Ovary (tissue), 9 donors: Measurements from ENCODE around the gene TCF7L1. TPM values are rescaled to one million over a fixed set of nuclear protein-coding genes. Genes with fewer than 3 reads are reported as not detected.
A peak's percentile ranks its signal among the peaks of the same experiment; 100 is the strongest.

Source experiments
- DNase-seq, 5 donors: peaks; one replicate each; pipeline ENCODE4 v3.0.0-alpha.2; 2019 to 2020
- H3K27ac ChIP-seq, 2 donors: fragments of 200-600 bp; one replicate each; pipeline versions ENCODE4 v1.5.1 to v1.8.0; 2019 to 2022
- H3K27me3 ChIP-seq: fragments of 200-600 bp; one replicate; pipeline ENCODE4 v1.8.0; 2022
- H3K36me3 ChIP-seq: fragments of 200-600 bp; sonication (generic); one replicate; pipeline ENCODE4 v1.5.1; 2019
- H3K4me1 ChIP-seq: one replicate; pipeline ENCODE4 v1.8.1; 2013; ENCODE audit warnings: mild to moderate bottlenecking, moderate library complexity; ENCODE audit not compliant: insufficient read depth
- H3K4me3 ChIP-seq: fragments of 200-600 bp; sonication (generic); one replicate; pipeline ENCODE4 v1.5.1; 2017
- H3K9me3 ChIP-seq, 2 donors: fragments of 200-600 bp in 1 of 2; sonication (generic) in 1 of 2; one replicate each; pipeline versions ENCODE4 v1.5.1 to v1.8.1; 2013 to 2019; ENCODE audit warnings: mild to moderate bottlenecking in 1 of 2, moderate library complexity in 1 of 2
- CTCF ChIP-seq, 3 donors: fragments of 450-650 bp in 2 of 3; fragments of 200-600 bp in 1 of 3; IDR thresholded peaks; one replicate each; pipeline versions ENCODE4 v1.5.1 to v1.8.0; 2016 to 2022; ENCODE audit warnings: antibody characterized with exemption in 3 of 3, mild to moderate bottlenecking in 1 of 3
- EP300 ChIP-seq: sonication (generic); formaldehyde crosslinking; IDR thresholded peaks from one replicate; pipeline ENCODE4 v1.6.1; 2017; ENCODE audit warnings: antibody characterized with exemption
- POLR2A ChIP-seq: fragments of 450-650 bp; IDR thresholded peaks from one replicate; pipeline ENCODE4 v1.6.1; 2017; ENCODE audit warnings: antibody characterized with exemption, mild to moderate bottlenecking, moderate library complexity
- WGBS, 3 donors: extraction: QIAGEN DNeasy Blood & Tissue Kit in 1 of 3; methylation state at CpG; one replicate each; pipeline versions ENCODE4 v1.1.5 to v1.1.7; 2013 to 2017; 5-methylcytosine and 5-hydroxymethylcytosine counted together
- intact Hi-C, 4 donors: fragments of 100-400 bp; cut with DNase I; formaldehyde crosslinking; loops; one replicate each; pipeline versions ENCODE4 v1.11.0 to v1.15.1; 2022 to 2023
- polyA plus RNA-seq, 2 donors: library from polyadenylated mRNA; stranded (reverse); fragments of 200-250 nt in 1 of 2; fragments of 350-450 nt in 1 of 2; fragmentation: Illumina TruSeq in 1 of 2; extraction: RNeasy Lipid Tissue Mini Kit (QIAGEN cat#74804) in 1 of 2; gene quantifications; one replicate each; pipeline ENCODE4 v1.2.3, GENCODE V29; 2013 to 2014
- total RNA-seq, 7 donors: library from RNA; depleted of rRNA in 2 of 7; stranded (reverse); fragments of >200 nt in 2 of 7; fragmentation: NEBNext Ultra II Directional in 3 of 7; extraction: Animal tissue kit (Norgen Biotek cat#: 25700) in 3 of 7; gene quantifications; one replicate each; pipeline versions ENCODE4 v1.1.0 to v1.2.4, GENCODE V29; 2016 to 2023
- donor health status: DM: no; HTN: no; CAD: no; lungs with moderate emphysema.
- donor health status: DM: no; HTN: no; CAD: no.
- donor health status: Bipolar disorder and iron deficiency.
- donor health status: DM: yes; HTN: yes; CAD: no.
- donor health status: DM: no; HTN: no; CAD: no.
- donor health status: DM: yes; HTN: yes; CAD: no.

Gene TCF7L1
- total and polyA plus RNA-seq, 9 donors: 5.2 to 29.8 (median 23.9) TPM

- intact Hi-C loops: loop anchor here in 1 of 4 donors (5.0 kb wide), 1 partner anchor 242 kb away; no protein-coding TSS in a partner anchor
- Histone ChIP-seq H3K27ac (no peak overlapping the region), H3K4me1 (no peaks in the 10 kb centered on the region), H3K36me3 (no peaks in the 10 kb centered on the region), H3K4me3 (no peak overlapping the region), H3K9me3 (no peaks in the 10 kb centered on the region), H3K27me3 (no peaks in the 10 kb centered on the region)
- TF ChIP-seq EP300 (no peak), POLR2A (no peak), CTCF (IDR thresholded peaks at IDR 0.05) (no peak)
- 75 to 82% (median 75%) methylated on average over 28 of the region's 28 CpGs for WGBS, 3 donors
- DNase-seq: no peak
These were observed 170.8 kb downstream of the TCF7L1 start for GRCh38 chr2:85303780-85304531.

DNA sequence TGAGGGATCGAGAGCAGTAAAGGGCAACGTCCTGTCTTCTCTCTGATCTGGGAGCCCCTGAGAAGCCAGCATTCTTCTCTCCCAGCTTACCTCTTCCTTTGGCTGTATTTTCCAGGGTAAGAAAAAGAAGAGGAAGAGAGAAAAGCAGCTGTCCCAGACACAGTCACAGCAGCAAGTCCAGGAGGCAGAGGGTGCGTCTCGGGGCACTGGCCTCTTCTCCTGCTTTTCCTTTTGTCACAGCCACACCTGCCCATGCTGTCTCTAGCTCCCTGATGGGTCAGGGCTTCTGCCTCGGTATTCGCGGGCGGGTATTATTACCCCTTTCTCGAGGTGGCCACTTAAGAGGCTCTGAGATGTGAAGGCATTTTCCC, 174.3 kb downstream of the TCF7L1 start:
- Histone ChIP-seq H3K27ac (no peak overlapping the region), H3K9me3 (no peaks in the 10 kb centered on the region), H3K36me3 (no peaks in the 10 kb centered on the region), H3K4me3 (no peak overlapping the region), H3K4me1 (peaks cover 4% of the 10 kb centered on the region), H3K27me3 (no peaks in the 10 kb centered on the region)
- no peak for DNase-seq
- intact Hi-C loops: no loop called here
- TF ChIP-seq EP300 (no peak), CTCF (IDR thresholded peaks at IDR 0.05) (no peak)
- WGBS, 3 donors: 84 to 88% (median 86%) methylated on average over 9 of the region's 9 CpGs

GRCh38 chr2:85308201-85308600, 175.0 kb downstream of the TCF7L1 start:
- H3K9me3 ChIP-seq: no peaks in the 10 kb centered on the region
- H3K4me1 ChIP-seq: peaks cover 4% of the 10 kb centered on the region
- DNase-seq: no peak
- intact Hi-C loops: no loop called here
- no peak overlapping the region for H3K27ac ChIP-seq
- H3K4me3 ChIP-seq: no peak overlapping the region
- no peaks in the 10 kb centered on the region for H3K36me3 ChIP-seq
- no peaks in the 10 kb centered on the region for H3K27me3 ChIP-seq
- TF ChIP-seq EP300: no peak
- no peak for TF ChIP-seq CTCF (IDR thresholded peaks at IDR 0.05)
- no peak for TF ChIP-seq POLR2A
- WGBS, 3 donors: 78 to 82% (median 79%) methylated on average over 6 of the region's 6 CpGs

- peaks cover 4% of the 10 kb centered on the region for H3K4me1 ChIP-seq
- no peaks in the 10 kb centered on the region for H3K36me3 ChIP-seq
- intact Hi-C loops: no loop called here
- H3K27me3 ChIP-seq: no peaks in the 10 kb centered on the region
- 15 to 22% (median 20%) methylated on average over 15 of the region's 15 CpGs for WGBS, 3 donors
- peak overlapping the region in 1 of 2 donors; percentile 16 for H3K27ac ChIP-seq
- no peak overlapping the region for H3K4me3 ChIP-seq
- no peaks in the 10 kb centered on the region for H3K9me3 ChIP-seq
- DNase-seq: peak; percentile 60 to 81 (median 78)
- TF ChIP-seq EP300 (no peak), CTCF (IDR thresholded peaks at IDR 0.05) (no peak), POLR2A (no peak)
These were observed 175.8 kb downstream of the TCF7L1 start for GRCh38 chr2:85308896-85309555.
